Smooth muscle cell (in vitro differentiated cells): ENCODE measurements around the gene CLK1. TPM values are rescaled to one million over a fixed set of nuclear protein-coding genes. Genes with fewer than 3 reads are reported as not detected.
A peak's percentile ranks its signal among the peaks of the same experiment; 100 is the strongest.
"Not testable (repeated sequence)": the region's sequence is repeated elsewhere in the genome, so short reads cannot be mapped to it uniquely, and the experiment has no call there.

Experiments used
- DNase-seq: peaks from one replicate; lab custom pipeline; 2025; ENCODE audit not compliant: unreplicated experiment; lab: John Stamatoyannopoulos, UW
- H2AFZ ChIP-seq: fragments of 200-600 bp; sonication (generic); 2 replicates; pipeline ENCODE4 v1.6.0; 2016; ENCODE audit warnings: antibody characterized with exemption, low read depth, mild to moderate bottlenecking
- H3F3A ChIP-seq: fragments of 200-600 bp; sonication (generic); 2 replicates; pipeline ENCODE4 v1.6.0; 2017; ENCODE audit warnings: antibody characterized with exemption, low read depth
- H3K27ac ChIP-seq: fragments of 200-600 bp; sonication (generic); 2 replicates; pipeline ENCODE4 v1.5.1; 2016; ENCODE audit warnings: low read depth, mild to moderate bottlenecking
- H3K27me3 ChIP-seq: fragments of 200-600 bp; sonication (generic); 2 replicates; pipeline ENCODE4 v1.6.1; 2016; ENCODE audit warnings: low read depth, mild to moderate bottlenecking
- H3K36me3 ChIP-seq: fragments of 200-600 bp; sonication (generic); 2 replicates; pipeline ENCODE4 v1.5.1; 2016; ENCODE audit warnings: low read depth
- H3K4me1 ChIP-seq: fragments of 200-600 bp; sonication (generic); 2 replicates; pipeline ENCODE4 v1.5.1; 2016; ENCODE audit warnings: low read depth
- H3K4me2 ChIP-seq: fragments of 200-600 bp; sonication (generic); 2 replicates; pipeline ENCODE4 v1.6.0; 2016; ENCODE audit warnings: mild to moderate bottlenecking
- H3K4me3 ChIP-seq: fragments of 200-600 bp; sonication (generic); 2 replicates; pipeline ENCODE4 v1.5.1; 2016; ENCODE audit warnings: mild to moderate bottlenecking
- H3K79me2 ChIP-seq: fragments of 200-600 bp; sonication (generic); 2 replicates; pipeline ENCODE4 v1.6.0; 2016; ENCODE audit warnings: low read depth, mild to moderate bottlenecking
- H3K9ac ChIP-seq: fragments of 200-600 bp; sonication (generic); 2 replicates; pipeline ENCODE4 v1.6.0; 2016; ENCODE audit warnings: low read depth
- H3K9me3 ChIP-seq: fragments of 200-600 bp; sonication (generic); replicated peaks from 2 replicates; pipeline ENCODE4 v1.5.1; 2016; ENCODE audit warnings: low read depth
- H4K20me1 ChIP-seq: fragments of 200-600 bp; sonication (generic); 2 replicates; pipeline ENCODE4 v1.6.0; 2016; ENCODE audit warnings: low read depth
- WGBS: methylation state at CpG from one replicate; pipeline ENCODE4 v1.1.7; 2016; ENCODE audit warnings: low lambda C conversion rate; 5-methylcytosine and 5-hydroxymethylcytosine counted together
- polyA plus RNA-seq: library from polyadenylated mRNA; unstranded; fragments of >200 nt; fragmentation: Nextera tagmentation; extraction: Ambion mirVana; gene quantifications from 2 replicates; pipeline ENCODE4 v1.2.1, GENCODE V29; 2016
- total RNA-seq: library from RNA; depleted of rRNA; stranded (reverse); fragments of >200 nt; gene quantifications from 2 replicates; pipeline ENCODE4 v1.2.3, GENCODE V29; 2014
- TF ChIP-seq, protein P1 (sequence below): fragments of 200-600 bp; sonication (generic); IDR thresholded peaks from 2 replicates; pipeline ENCODE4 v1.5.1; 2017; ENCODE audit warnings: borderline replicate concordance, mild to moderate bottlenecking, antibody characterized with exemption; ENCODE audit not compliant: insufficient read depth, poor library complexity, severe bottlenecking

CLK1 gene
- total and polyA plus RNA-seq, 2 experiments from 2014 or later = 25.7 to 87.8 TPM

GRCh38 chr2:200888704-200889625 is 24.5 kb upstream of the CLK1 start, which contains the start of the genes NIF3L1 and PPIL3:
TSS of gene NIF3L1 (plus strand) at chr2:200889371. CDS start at chr2:200891944, 2,573 bp downstream.
TSS of gene PPIL3 (minus strand) at chr2:200889077. CDS start at chr2:200887615, 1,462 bp downstream.
- no peaks in the 10 kb centered on the region for H3K27me3 ChIP-seq
- H3F3A ChIP-seq = peaks cover 10% of the 10 kb centered on the region
- H3K9me3 ChIP-seq = no peaks in the 10 kb centered on the region
- WGBS = under 1% methylated on average over 50 of the region's 50 CpGs
- H4K20me1 ChIP-seq = no peaks in the 10 kb centered on the region
- peaks cover 22% of the 10 kb centered on the region for H3K4me1 ChIP-seq
- peaks cover 31% of the 10 kb centered on the region for H3K79me2 ChIP-seq
- DNase-seq = peak; percentile 73
- H2AFZ ChIP-seq = peak within 1 kb of the TSS; percentile 96
- H3K4me3 ChIP-seq = peak within 1 kb of the TSS; percentile 80
- H3K27ac ChIP-seq = peak within 1 kb of the TSS; percentile 99
- TF ChIP-seq, protein P1, sequence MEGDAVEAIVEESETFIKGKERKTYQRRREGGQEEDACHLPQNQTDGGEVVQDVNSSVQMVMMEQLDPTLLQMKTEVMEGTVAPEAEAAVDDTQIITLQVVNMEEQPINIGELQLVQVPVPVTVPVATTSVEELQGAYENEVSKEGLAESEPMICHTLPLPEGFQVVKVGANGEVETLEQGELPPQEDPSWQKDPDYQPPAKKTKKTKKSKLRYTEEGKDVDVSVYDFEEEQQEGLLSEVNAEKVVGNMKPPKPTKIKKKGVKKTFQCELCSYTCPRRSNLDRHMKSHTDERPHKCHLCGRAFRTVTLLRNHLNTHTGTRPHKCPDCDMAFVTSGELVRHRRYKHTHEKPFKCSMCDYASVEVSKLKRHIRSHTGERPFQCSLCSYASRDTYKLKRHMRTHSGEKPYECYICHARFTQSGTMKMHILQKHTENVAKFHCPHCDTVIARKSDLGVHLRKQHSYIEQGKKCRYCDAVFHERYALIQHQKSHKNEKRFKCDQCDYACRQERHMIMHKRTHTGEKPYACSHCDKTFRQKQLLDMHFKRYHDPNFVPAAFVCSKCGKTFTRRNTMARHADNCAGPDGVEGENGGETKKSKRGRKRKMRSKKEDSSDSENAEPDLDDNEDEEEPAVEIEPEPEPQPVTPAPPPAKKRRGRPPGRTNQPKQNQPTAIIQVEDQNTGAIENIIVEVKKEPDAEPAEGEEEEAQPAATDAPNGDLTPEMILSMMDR = no peak
- peak within 1 kb of the TSS; percentile 99 for H3K9ac ChIP-seq
- H3K4me2 ChIP-seq = peak within 1 kb of the TSS; percentile 84
- peaks cover 5% of the 10 kb centered on the region for H3K36me3 ChIP-seq

DNA sequence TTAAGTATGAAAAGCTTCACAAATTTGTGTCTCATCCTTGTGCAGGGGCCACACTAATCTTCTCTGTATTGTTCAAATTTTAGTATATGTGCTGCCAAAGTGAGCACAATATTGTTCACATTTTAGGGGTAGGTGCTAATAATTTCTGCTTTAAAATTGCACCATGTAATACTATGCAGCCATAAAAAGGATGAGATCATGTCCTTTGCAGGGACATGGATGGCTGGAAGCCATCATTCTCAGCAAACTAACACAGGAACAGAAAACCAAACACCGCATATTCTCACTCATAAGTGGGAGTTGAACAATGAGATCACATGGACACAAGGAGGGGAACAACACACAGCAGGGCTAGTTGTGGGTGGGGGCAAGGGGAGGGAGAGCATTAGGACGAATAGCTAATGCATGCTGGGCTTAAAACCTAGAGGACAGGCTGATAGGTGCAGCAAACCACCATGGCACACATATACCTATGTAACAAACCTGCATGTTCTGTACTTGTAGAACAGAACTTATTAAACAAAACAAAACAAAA is 17.3 kb upstream of the CLK1 start:
- not testable (repeated sequence) for H3K79me2 ChIP-seq, H3K4me1 ChIP-seq, H3K27me3 ChIP-seq, H3F3A ChIP-seq, H4K20me1 ChIP-seq, H3K4me3 ChIP-seq, H3K9ac ChIP-seq, DNase-seq, H3K27ac ChIP-seq, H3K9me3 ChIP-seq, H2AFZ ChIP-seq, H3K4me2 ChIP-seq
- H3K36me3 ChIP-seq = peaks cover 12% of the 10 kb centered on the region
- 92% methylated on average over 2 of the region's 2 CpGs for WGBS

- TF ChIP-seq, protein P1 = no peak
- Histone ChIP-seq H3K4me3 (no peak overlapping the region), H3K9me3 (no peaks in the 10 kb centered on the region), H3K9ac (no peak overlapping the region), H3K27me3 (no peaks in the 10 kb centered on the region), H4K20me1 (no peaks in the 10 kb centered on the region), H3K27ac (no peak overlapping the region), H2AFZ (no peak overlapping the region), H3K4me2 (no peak overlapping the region), H3F3A (no peaks in the 10 kb centered on the region), H3K79me2 (no peaks in the 10 kb centered on the region), H3K36me3 (peaks cover 14% of the 10 kb centered on the region), H3K4me1 (no peaks in the 10 kb centered on the region)
- DNase-seq = no peak
- WGBS = 95% methylated on average over 2 of the region's 2 CpGs
Measured at GRCh38 chr2:200878289-200878880, 13.9 kb upstream of the CLK1 start.

GRCh38 chr2:200877443-200877842 is 13.0 kb upstream of the CLK1 start:
- no peaks in the 10 kb centered on the region for H4K20me1 ChIP-seq
- no peak overlapping the region for H3K4me3 ChIP-seq
- H3K79me2 ChIP-seq = no peaks in the 10 kb centered on the region
- H3K36me3 ChIP-seq = peaks cover 14% of the 10 kb centered on the region
- H3K9me3 ChIP-seq = no peaks in the 10 kb centered on the region
- no peak for DNase-seq
- H3K27me3 ChIP-seq = no peaks in the 10 kb centered on the region
- H2AFZ ChIP-seq = no peak overlapping the region
- no peak overlapping the region for H3K9ac ChIP-seq
- H3F3A ChIP-seq = no peaks in the 10 kb centered on the region
- H3K4me1 ChIP-seq = no peaks in the 10 kb centered on the region
- H3K4me2 ChIP-seq = no peak overlapping the region
- no peak overlapping the region for H3K27ac ChIP-seq
- TF ChIP-seq, protein P1 = no peak
